Right atrium auricular region (tissue), 2 donors: ENCODE measurements around the gene ST6GALNAC5. TPM values are rescaled to one million over a fixed set of nuclear protein-coding genes. Genes with fewer than 3 reads are reported as not detected.

Source experiments
- DNase-seq: peaks from one replicate; pipeline ENCODE4 v3.0.0-alpha.2; 2019; ENCODE audit warnings: low spot score
- H3K27ac ChIP-seq, 2 donors: fragments of 200-600 bp; sonication (generic); 1 replicate in 1 of 2; 2 replicates in 1 of 2; pipeline ENCODE4 v1.5.1; 2016 to 2019
- H3K27me3 ChIP-seq, 2 donors: fragments of 200-600 bp; sonication (generic); one replicate each; pipeline versions ENCODE4 v1.5.1 to v1.6.0; 2017 to 2019
- H3K36me3 ChIP-seq: fragments of 200-600 bp; sonication (generic); one replicate; pipeline ENCODE4 v1.5.1; 2016
- H3K4me1 ChIP-seq, 2 donors: fragments of 200-600 bp; sonication (generic); one replicate each; pipeline versions ENCODE4 v1.5.1 to v1.6.0; 2017 to 2019
- H3K4me3 ChIP-seq, 2 donors: fragments of 200-600 bp; sonication (generic); 1 replicate in 1 of 2; 2 replicates in 1 of 2; pipeline ENCODE4 v1.5.1; 2017 to 2019; ENCODE audit warnings: mild to moderate bottlenecking in 1 of 2, moderate library complexity in 1 of 2
- H3K9me3 ChIP-seq, 2 donors: fragments of 200-600 bp; sonication (generic); one replicate each; pipeline ENCODE4 v1.5.1; 2019
- total RNA-seq, 2 donors: library from RNA; depleted of rRNA; stranded (reverse); fragments of >200 nt; gene quantifications; one replicate each; pipeline ENCODE4 v1.1.0, GENCODE V29; 2016
- TF ChIP-seq, protein P1 (sequence below), 2 donors: fragments of 200-600 bp; sonication (generic); IDR thresholded peaks; one replicate each; pipeline ENCODE4 v1.5.1; 2019; ENCODE audit warnings: antibody characterized with exemption in 2 of 2

The ST6GALNAC5 gene
- total RNA-seq, 2 donors from 2014 or later: 1.8 to 1.9 TPM

DNA sequence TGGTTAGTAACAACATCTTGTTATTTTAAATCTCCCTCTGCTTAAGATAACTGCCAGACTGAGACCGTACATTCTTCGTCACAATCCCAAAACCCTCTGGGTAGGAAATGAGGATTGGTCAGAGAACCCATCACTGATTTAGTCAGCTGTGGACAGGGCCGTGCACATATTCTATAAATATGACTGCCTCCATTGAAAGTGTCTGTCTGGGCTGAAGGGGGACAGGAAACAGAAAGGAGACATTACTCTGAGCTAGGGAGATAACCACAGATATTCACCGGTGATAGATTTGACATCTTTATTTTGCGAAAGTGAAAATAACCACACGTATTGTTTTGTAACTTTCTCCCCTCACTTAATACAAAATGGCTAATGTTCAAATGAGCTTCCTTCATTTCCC is 36.9 kb upstream of the ST6GALNAC5 start:
- no peaks in the 10 kb centered on the region for H3K4me1 ChIP-seq
- no peaks in the 10 kb centered on the region for H3K36me3 ChIP-seq
- H3K27ac ChIP-seq: no peak overlapping the region
- H3K4me3 ChIP-seq: no peak overlapping the region
- TF ChIP-seq, protein P1, sequence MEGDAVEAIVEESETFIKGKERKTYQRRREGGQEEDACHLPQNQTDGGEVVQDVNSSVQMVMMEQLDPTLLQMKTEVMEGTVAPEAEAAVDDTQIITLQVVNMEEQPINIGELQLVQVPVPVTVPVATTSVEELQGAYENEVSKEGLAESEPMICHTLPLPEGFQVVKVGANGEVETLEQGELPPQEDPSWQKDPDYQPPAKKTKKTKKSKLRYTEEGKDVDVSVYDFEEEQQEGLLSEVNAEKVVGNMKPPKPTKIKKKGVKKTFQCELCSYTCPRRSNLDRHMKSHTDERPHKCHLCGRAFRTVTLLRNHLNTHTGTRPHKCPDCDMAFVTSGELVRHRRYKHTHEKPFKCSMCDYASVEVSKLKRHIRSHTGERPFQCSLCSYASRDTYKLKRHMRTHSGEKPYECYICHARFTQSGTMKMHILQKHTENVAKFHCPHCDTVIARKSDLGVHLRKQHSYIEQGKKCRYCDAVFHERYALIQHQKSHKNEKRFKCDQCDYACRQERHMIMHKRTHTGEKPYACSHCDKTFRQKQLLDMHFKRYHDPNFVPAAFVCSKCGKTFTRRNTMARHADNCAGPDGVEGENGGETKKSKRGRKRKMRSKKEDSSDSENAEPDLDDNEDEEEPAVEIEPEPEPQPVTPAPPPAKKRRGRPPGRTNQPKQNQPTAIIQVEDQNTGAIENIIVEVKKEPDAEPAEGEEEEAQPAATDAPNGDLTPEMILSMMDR (IDR thresholded peaks at IDR 0.05): no peak
- no peak for DNase-seq
- H3K27me3 ChIP-seq: no peaks in the 10 kb centered on the region
- no peaks in the 10 kb centered on the region for H3K9me3 ChIP-seq

DNA sequence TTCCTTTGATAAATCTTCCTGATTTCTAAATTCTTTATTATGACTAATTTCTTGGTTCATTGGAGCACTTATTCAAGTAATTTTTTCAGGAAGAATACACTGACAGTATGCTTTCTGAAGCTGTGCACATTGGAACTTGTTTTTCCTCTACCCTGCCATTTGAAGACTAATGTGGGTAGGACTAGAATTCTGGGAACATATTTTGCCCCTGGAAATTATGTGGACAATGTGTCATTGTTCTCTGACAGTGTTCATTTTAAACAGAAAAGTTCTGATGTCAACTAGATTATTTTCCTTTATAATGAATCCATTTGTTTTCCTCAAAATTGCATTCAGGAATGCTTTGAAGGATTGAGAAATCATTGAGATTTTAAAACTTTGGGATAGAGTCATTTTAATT is 34.8 kb upstream of the ST6GALNAC5 start:
- TF ChIP-seq, protein P1 (IDR thresholded peaks at IDR 0.05): no peak
- Histone ChIP-seq H3K4me1 (no peaks in the 10 kb centered on the region), H3K27me3 (no peaks in the 10 kb centered on the region), H3K9me3 (no peaks in the 10 kb centered on the region), H3K27ac (no peak overlapping the region), H3K36me3 (no peaks in the 10 kb centered on the region), H3K4me3 (no peak overlapping the region)
- no peak for DNase-seq

DNA sequence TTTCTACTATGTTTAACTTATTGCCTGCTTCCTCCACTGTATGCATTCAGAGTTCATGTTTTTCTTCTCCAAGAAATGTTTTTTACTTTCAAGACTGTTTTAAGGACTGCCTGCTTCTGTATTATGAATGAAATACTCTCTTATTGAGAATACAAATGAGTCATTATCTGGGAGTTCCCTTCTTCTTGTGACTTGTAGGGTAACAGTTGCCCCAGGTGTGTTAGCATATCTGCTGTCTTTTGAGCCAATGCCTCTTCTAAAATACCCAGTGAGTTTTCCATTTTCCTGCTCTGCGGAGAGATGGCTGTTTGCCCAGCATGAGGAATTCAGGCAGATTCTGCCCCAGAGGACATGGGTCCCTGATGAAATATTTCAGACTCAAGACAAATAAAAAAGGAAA is 34.1 kb upstream of the ST6GALNAC5 start:
- TF ChIP-seq, protein P1 (IDR thresholded peaks at IDR 0.05): no peak
- Histone ChIP-seq H3K36me3 (no peaks in the 10 kb centered on the region), H3K4me3 (no peak overlapping the region)

DNA sequence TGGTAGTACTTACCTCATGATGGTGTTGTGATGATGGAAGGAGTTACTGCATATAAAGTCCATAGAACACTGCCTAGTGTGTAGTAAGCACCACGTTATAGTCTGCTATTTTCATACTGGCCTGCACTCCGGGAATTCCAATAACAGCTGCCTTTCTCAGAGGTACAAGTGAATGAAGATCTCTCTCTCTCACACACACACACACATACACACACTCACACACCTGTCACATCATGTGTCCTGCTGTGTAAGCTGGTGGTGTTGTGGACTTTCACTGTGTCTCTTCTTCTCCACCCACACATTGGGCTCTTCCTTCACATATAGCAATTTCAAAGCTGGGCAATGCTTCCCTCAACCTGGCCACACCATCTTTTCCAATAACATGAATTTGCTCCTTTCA is 33.4 kb upstream of the ST6GALNAC5 start:
- Histone ChIP-seq H3K27me3 (no peaks in the 10 kb centered on the region), H3K27ac (no peak overlapping the region), H3K36me3 (no peaks in the 10 kb centered on the region), H3K9me3 (no peaks in the 10 kb centered on the region), H3K4me1 (no peaks in the 10 kb centered on the region), H3K4me3 (no peak overlapping the region)
- no peak for DNase-seq
- TF ChIP-seq, protein P1 (IDR thresholded peaks at IDR 0.05): no peak

More for the DNA sequence above, 34.1 kb upstream of the ST6GALNAC5 start:
- DNase-seq: no peak
- no peaks in the 10 kb centered on the region for H3K4me1 ChIP-seq
- no peak overlapping the region for H3K27ac ChIP-seq
- H3K27me3 ChIP-seq: no peaks in the 10 kb centered on the region
- no peaks in the 10 kb centered on the region for H3K9me3 ChIP-seq

DNA sequence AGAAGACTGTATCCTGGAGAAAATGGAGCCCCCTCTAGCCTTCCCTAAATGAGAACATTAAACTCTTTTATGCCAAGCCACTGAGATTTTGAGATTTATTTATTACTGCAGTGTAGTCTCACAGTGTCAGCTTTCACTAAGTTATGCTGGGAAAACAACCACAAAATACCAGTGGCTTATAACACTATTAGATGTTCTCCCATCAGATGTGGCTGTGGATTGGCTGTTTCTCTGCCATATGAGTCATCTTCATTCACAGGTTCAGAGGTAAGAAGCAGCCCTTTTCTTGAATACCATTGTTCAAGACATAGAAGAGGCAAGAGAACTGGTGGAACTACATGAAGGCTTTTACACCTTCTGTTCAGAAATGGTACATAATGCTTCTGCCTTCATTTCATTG is 32.1 kb upstream of the ST6GALNAC5 start:
- no peak for DNase-seq
- no peaks in the 10 kb centered on the region for H3K27me3 ChIP-seq
- TF ChIP-seq, protein P1 (IDR thresholded peaks at IDR 0.05): no peak
- no peak overlapping the region for H3K4me3 ChIP-seq
- H3K36me3 ChIP-seq: no peaks in the 10 kb centered on the region
- H3K4me1 ChIP-seq: no peaks in the 10 kb centered on the region
- no peaks in the 10 kb centered on the region for H3K9me3 ChIP-seq
- no peak overlapping the region for H3K27ac ChIP-seq

DNA sequence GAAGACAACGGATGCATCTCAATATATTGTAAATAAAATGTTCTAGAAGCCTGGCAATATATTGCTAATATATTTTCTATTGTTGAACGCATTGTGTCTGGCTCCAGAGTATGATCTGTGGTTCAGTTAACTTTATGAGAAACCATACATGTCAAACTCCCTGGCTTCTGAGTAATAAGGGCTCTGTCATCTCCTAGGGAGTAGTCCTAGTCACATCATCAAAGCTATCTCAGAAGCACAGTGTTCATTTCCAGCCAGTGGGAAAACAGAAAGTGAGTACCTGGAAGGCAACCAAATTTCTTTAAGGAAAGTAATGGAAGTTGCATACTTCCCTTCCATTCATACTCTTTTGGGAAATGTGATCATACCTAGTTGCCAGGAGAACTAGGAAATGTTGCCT is 27.0 kb upstream of the ST6GALNAC5 start:
- Histone ChIP-seq H3K27me3 (no peaks in the 10 kb centered on the region), H3K4me3 (no peak overlapping the region), H3K27ac (no peak overlapping the region), H3K4me1 (no peaks in the 10 kb centered on the region), H3K36me3 (no peaks in the 10 kb centered on the region), H3K9me3 (no peaks in the 10 kb centered on the region)
- no peak for DNase-seq
- TF ChIP-seq, protein P1 (IDR thresholded peaks at IDR 0.05): no peak
